SK-N-SH treated with all-trans-retinoic acid at 6 μM for 48 hours (cell line): ENCODE data around the gene GABRR3.

Source experiments
- ARNTL ChIP-seq: fragments of 450-650 bp; formaldehyde crosslinking; IDR thresholded peaks from 2 replicates; pipeline ENCODE4 v1.5.0; 2020; ENCODE audit warnings: low read depth, mild to moderate bottlenecking, moderate library complexity, borderline replicate concordance
- BACH2 ChIP-seq: fragments of 250-450 bp; sonication (Bioruptor Pico); IDR thresholded peaks from 2 replicates; pipeline ENCODE4 v1.9.0; 2021; ENCODE audit warnings: mild to moderate bottlenecking, borderline replicate concordance
- CSRNP3 ChIP-seq: fragments of 250-450 bp; sonication (Bioruptor Pico); IDR thresholded peaks from 2 replicates; pipeline ENCODE4 v1.5.1; 2021; ENCODE audit warnings: mild to moderate bottlenecking, moderate library complexity
- ESRRG ChIP-seq: fragments of 250-450 bp; sonication (Bioruptor Pico); IDR thresholded peaks from 2 replicates; pipeline ENCODE4 v1.6.1; 2021; ENCODE audit warnings: mild to moderate bottlenecking
- PATZ1 ChIP-seq: fragments of 250-450 bp; sonication (Bioruptor Pico); IDR thresholded peaks from 2 replicates; pipeline ENCODE4 v1.8.0; 2020; ENCODE audit warnings: mild to moderate bottlenecking, moderate library complexity, borderline replicate concordance
- POU6F1 ChIP-seq: fragments of 250-450 bp; sonication (Bioruptor Pico); IDR thresholded peaks from 2 replicates; pipeline ENCODE4 v1.8.0; 2021; ENCODE audit warnings: low read depth, mild to moderate bottlenecking, moderate library complexity, borderline replicate concordance
- ZFP3 ChIP-seq: fragments of 250-450 bp; sonication (Bioruptor Pico); IDR thresholded peaks from 2 replicates; pipeline ENCODE4 v1.5.0; 2020; ENCODE audit warnings: mild to moderate bottlenecking, moderate library complexity
- ZFP30 ChIP-seq: fragments of 450-650 bp; formaldehyde crosslinking; IDR thresholded peaks from 2 replicates; pipeline ENCODE4 v1.5.0; 2022; ENCODE audit warnings: mild to moderate bottlenecking, moderate library complexity
- ZNF70 ChIP-seq: fragments of 450-650 bp; formaldehyde crosslinking; IDR thresholded peaks from 2 replicates; pipeline ENCODE4 v1.5.0; 2020; ENCODE audit warnings: mild to moderate bottlenecking, moderate library complexity

- TF ChIP-seq BACH2 (CRISPR knock-in tag) (no peak), POU6F1 (no peak), ARNTL (CRISPR knock-in tag) (no peak), ESRRG (CRISPR knock-in tag) (no peak), PATZ1 (no peak), ZFP30 (no peak), CSRNP3 (no peak), ZFP3 (CRISPR knock-in tag) (no peak), ZNF70 (CRISPR knock-in tag) (no peak)
These were observed 2.2 kb downstream of the GABRR3 start for GRCh38 chr3:98032904-98033303.
